ENCODE data around the gene DUSP15. TPM values are rescaled to one million over a fixed set of nuclear protein-coding genes. Genes with fewer than 3 reads are reported as not detected.

Gene DUSP15
- total and polyA plus RNA-seq, 2 of the 4 experiments (the other 2 are of a cell fraction): not detected

GRCh38 chr20:31897541-31897940 is 27.2 kb upstream of the DUSP15 start:
- no peak overlapping the region for H3K4ac ChIP-seq (ENCODE audit: low read depth, low read length)
- H4K8ac ChIP-seq (ENCODE audit: low read depth in 2 of 2, low read length in 2 of 2): no peak overlapping the region
- dilution Hi-C loops (cut with HindIII; ENCODE audit: low sequenced_read_pairs, unreplicated experiment) (no loop called here), in situ Hi-C loops (cut with MboI; ENCODE audit: low sequenced_read_pairs) (no loop called here), intact Hi-C loops (cut with micrococcal nuclease) (no loop called here)
- H3K14ac ChIP-seq (replicated peaks; ENCODE audit: low read depth, low read length): no peak overlapping the region
- H2BK20ac ChIP-seq (ENCODE audit: low read depth, low read length): no peak overlapping the region
- no TSS peak for BruUV-seq (replicated peaks)
- no peaks in the 10 kb centered on the region for H3K9me3 ChIP-seq (ENCODE audit: control insufficient read depth, insufficient read depth, low read length)
- H3K36me3 ChIP-seq (ENCODE audit: control insufficient read depth, insufficient read depth, low read length): no peaks in the 10 kb centered on the region
- H3K4me1 ChIP-seq (ENCODE audit: control insufficient read depth, insufficient read depth, low read length): no peaks in the 10 kb centered on the region
- H3K4me2 ChIP-seq (ENCODE audit: low read depth, low read length): no peak overlapping the region
- ATAC-seq (ENCODE audit: low read depth) (no peak), DNase-seq (no peak)
- no peak overlapping the region for H3K23ac ChIP-seq (ENCODE audit: low read depth, low read length)
- CTCF ChIA-PET: no interaction called here
- H3K27me3 ChIP-seq (ENCODE audit: control insufficient read depth, insufficient read depth, low read length): peaks cover 22% of the 10 kb centered on the region
- H4K5ac ChIP-seq (ENCODE audit: low read depth, low read length): no peak overlapping the region
- no peak overlapping the region for H2AK5ac ChIP-seq (ENCODE audit: low read depth, low read length)
- no peak overlapping the region for H3K27ac ChIP-seq (ENCODE audit: insufficient read depth, low read length)
- H3K79me1 ChIP-seq (ENCODE audit: low read depth in 1 of 2, low read length in 2 of 2): no peaks in the 10 kb centered on the region
- H2BK5ac ChIP-seq (ENCODE audit: low read depth, low read length, poor library complexity, severe bottlenecking): no peak overlapping the region
- no peak overlapping the region for H3K18ac ChIP-seq (ENCODE audit: low read depth, low read length)
- 85% methylated on average over 4 of the region's 9 CpGs; no CpG with 5 or more reads in 1 of the 2 experiments for WGBS, 2 experiments (ENCODE audit: extremely low coverage in 2 of 2, insufficient read length in 1 of 2)
- H3K9ac ChIP-seq (ENCODE audit: low read depth, low read length): no peak overlapping the region
- no peak overlapping the region for H2AK9ac ChIP-seq (replicated peaks; ENCODE audit: low read depth, low read length, poor library complexity)
- no peak overlapping the region for H2AFZ ChIP-seq (replicated peaks; ENCODE audit: low read length, poor library complexity)
- POLR2A ChIA-PET (ENCODE audit: unreplicated experiment): no interaction called here
- TF ChIP-seq CHD1 (IDR thresholded peaks at IDR 0.05; ENCODE audit: low read depth, low read length) (no peak), RCOR1 (IDR thresholded peaks at IDR 0.05; ENCODE audit: insufficient replicate concordance, low read length) (no peak), USF2 (IDR thresholded peaks at IDR 0.05; ENCODE audit: low read depth, low read length) (no peak), RFX5 (IDR thresholded peaks at IDR 0.05; ENCODE audit: low read depth, low read length) (no peak), RAD21 (IDR thresholded peaks at IDR 0.05; ENCODE audit: low read length) (no peak), SMC3 (IDR thresholded peaks at IDR 0.05; ENCODE audit: low read depth, low read length) (no peak), NFE2L2 (IDR thresholded peaks at IDR 0.05; ENCODE audit: low read depth, low read length) (no peak), POLR2A (IDR thresholded peaks at IDR 0.05; ENCODE audit: low read depth, low read length) (no peak), MXI1 (IDR thresholded peaks at IDR 0.05; ENCODE audit: borderline replicate concordance, low read depth, low read length) (no peak), CEBPB (IDR thresholded peaks at IDR 0.05; ENCODE audit: low read depth, low read length) (no peak), FOS (IDR thresholded peaks at IDR 0.05; ENCODE audit: low read depth, low read length) (no peak), BHLHE40 (IDR thresholded peaks at IDR 0.05; ENCODE audit: low read depth, low read length) (no peak), CTCF (conservative IDR thresholded peaks at IDR 0.05; ENCODE audit: low read depth, low read length) (no peak), MAFK (IDR thresholded peaks at IDR 0.05; ENCODE audit: low read depth, low read length) (no peak), MAZ (IDR thresholded peaks at IDR 0.05; ENCODE audit: borderline replicate concordance, low read depth, low read length) (no peak)
- TF ChIP-seq, protein P1, sequence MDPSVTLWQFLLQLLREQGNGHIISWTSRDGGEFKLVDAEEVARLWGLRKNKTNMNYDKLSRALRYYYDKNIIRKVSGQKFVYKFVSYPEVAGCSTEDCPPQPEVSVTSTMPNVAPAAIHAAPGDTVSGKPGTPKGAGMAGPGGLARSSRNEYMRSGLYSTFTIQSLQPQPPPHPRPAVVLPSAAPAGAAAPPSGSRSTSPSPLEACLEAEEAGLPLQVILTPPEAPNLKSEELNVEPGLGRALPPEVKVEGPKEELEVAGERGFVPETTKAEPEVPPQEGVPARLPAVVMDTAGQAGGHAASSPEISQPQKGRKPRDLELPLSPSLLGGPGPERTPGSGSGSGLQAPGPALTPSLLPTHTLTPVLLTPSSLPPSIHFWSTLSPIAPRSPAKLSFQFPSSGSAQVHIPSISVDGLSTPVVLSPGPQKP (IDR thresholded peaks at IDR 0.05; ENCODE audit: borderline replicate concordance, low read depth, low read length): no peak
- H4K20me1 ChIP-seq (ENCODE audit: insufficient read depth, low read length): no peaks in the 10 kb centered on the region
- no peaks in the 10 kb centered on the region for H3K9me1 ChIP-seq (ENCODE audit: insufficient read depth, low read length)
- no peak overlapping the region for H3K4me3 ChIP-seq (ENCODE audit: insufficient read depth, low read depth, low read length)
- H2BK120ac ChIP-seq (ENCODE audit: low read depth, low read length): no peak overlapping the region
- no peak overlapping the region for H2BK15ac ChIP-seq (ENCODE audit: low read depth, low read length)
- no peak overlapping the region for H3K56ac ChIP-seq (ENCODE audit: extremely low read depth, insufficient read depth, low read length)
- no peak overlapping the region for H4K91ac ChIP-seq (ENCODE audit: insufficient read depth, low read depth, low read length)
